Stimulated activated CD4-positive, alpha-beta T cell treated with anti-CD3 and anti-CD28 coated beads, Interleukin-15, amount 100 ng/mL, for 24 hours (primary cell): ENCODE data around the gene PKP4.

Experiments
- DNase-seq: peaks from one replicate; pipeline ENCODE4 v3.0.0-alpha.2; 2020

Gene PKP4

DNA sequence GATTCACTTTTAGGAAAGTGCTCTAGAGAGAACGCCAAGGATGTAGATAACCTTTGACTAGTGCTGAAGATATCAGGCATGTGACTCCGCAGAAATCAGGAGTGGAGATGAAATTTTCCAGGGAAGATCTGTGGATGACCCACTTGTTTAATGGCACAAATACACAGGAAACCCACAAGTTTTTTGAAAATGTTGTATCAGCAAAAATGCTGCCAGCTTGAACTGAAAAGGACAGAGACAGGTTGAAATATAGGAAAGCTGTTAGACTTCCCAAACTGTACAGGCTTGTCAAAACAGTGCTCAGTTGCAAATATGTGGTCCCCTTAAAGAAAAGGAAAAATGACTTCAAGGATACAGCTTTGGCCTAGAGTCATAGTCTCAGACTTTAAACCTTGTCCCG, 96.5 kb downstream of the PKP4 start:
- DNase-seq = no peak

DNA sequence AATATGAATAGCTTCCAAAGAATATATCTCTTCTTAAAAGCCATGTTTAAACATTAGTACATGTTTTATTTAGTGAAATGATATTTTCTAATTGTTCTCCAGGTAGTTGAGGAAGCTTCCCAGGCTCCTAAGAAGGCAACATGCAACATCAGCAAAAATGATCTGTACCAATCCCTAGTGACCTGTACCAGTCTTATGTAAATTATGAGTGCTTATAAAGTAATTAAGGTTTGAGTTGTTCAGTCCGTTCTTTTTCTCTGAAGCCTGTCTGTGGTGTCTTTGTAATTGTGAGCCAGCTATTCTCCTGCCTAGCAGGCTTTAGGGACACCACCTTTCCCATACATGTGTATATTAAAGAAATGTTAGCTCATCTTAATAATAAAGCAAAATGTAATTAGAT, 98.2 kb downstream of the PKP4 start:
- no peak for DNase-seq

DNA sequence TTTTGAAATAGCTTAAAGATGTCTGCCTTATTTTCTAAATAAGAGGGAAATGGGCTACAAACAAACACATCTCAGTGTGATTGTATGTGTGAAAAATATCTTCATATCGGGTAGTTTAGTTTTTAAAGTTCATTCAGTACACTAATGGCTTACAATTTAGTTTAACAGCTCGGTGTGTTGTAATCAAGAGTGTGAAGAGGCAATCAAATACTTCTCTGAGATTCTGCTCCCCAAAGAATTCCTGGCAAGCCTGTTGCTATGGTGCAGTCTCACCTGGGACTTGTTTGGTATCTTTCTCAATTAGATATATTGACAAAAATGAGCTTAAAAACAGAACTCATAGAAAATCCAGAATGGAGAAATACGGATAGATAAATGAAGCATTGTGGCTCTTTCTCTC, 99.4 kb downstream of the PKP4 start:
- no peak for DNase-seq

DNA sequence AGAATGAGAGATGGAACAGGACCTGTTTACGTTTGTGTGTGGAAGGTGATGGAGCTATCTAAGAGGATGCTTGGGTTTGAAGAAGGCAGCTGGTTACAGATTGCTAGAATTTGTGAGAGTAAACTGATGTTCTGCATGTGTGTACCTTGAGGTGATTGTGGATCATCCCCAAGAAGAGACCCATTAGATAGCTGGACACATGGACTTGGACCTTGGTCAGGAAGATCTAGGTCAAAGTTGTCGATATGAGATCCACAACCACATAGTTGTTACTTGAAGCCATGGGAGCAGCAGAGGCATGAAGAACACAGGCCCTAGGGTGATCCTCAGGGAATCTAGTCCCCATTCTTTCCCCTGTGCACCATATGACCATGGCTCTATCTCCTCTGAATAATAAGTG, 101.0 kb downstream of the PKP4 start:
- DNase-seq = no peak

DNA sequence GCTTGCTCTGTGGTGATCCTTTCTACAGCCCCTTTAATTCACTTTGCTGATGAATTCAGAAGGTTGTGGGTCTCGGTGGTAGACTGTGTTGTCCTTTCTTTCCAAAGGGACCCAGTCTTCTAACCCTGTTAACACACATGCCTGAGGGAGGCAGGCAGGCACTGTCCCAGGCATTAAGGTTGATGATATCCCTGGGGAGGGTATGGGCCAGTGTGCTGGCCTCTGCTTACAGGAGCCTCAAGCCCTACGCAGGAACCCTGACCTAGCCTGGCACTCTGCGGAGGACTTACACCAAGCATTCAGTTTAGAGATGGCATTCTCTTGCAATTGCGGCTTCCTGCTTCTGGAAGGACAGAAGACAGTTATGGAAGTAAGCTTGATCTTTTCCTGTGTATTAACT, 102.5 kb downstream of the PKP4 start:
- no peak for DNase-seq

DNA sequence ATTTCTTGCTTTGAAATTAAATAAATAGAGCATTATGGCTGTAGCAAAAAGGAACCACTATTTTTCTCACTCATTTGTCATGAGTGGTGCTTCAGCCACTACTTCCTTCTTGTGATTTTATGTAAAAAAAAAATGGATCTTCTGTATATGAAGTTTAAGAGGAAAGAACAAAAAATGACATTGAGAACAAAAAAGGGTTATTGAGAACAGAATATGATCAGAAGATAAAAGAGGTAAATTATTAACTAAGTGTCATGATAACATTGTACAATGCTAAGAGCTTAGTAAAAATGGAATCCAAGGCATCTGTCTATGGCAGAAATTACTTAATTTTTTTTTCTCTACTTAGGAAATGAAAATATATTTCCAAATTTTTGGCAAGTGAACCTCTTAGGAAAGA, 103.5 kb downstream of the PKP4 start:
- DNase-seq = no peak

DNA sequence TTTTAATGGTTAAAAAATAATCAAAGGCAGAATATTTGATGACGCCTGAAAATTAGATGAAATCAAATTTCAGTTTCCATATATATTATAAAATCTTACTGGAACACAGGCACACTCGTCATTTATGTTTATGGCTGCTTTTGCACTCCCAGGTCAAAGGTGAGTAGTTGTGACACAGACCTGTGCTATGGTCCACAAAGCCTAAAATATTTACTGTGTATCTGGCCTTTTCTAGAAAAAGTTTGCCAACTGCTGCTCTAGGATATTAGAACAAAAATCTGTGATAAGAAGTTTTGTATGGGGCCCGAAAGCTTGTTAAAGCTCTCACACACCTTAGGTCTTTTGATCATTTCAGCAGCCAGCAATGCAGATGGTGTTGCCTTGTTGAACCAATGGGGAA, 104.3 kb downstream of the PKP4 start:
- no peak for DNase-seq

DNA sequence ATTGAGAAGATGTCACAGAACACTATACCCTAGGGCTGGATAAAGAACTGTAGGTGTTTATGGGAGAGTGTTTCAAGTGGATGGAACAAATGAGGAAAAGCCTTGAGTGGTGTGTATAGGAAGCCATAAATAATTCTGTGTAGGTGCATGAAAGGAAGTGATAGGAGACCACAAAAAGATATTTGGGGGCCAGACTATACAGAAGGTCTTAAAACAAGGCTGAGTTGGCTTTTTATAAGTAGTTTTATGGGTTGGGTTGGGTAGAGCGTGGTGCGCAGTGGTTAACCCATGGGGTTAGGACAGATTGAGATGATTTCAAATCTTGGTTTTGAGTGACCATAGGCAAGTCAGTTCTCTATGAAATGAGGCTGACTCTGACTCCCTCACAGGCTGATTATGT, 110.5 kb downstream of the PKP4 start:
- DNase-seq = no peak

DNA sequence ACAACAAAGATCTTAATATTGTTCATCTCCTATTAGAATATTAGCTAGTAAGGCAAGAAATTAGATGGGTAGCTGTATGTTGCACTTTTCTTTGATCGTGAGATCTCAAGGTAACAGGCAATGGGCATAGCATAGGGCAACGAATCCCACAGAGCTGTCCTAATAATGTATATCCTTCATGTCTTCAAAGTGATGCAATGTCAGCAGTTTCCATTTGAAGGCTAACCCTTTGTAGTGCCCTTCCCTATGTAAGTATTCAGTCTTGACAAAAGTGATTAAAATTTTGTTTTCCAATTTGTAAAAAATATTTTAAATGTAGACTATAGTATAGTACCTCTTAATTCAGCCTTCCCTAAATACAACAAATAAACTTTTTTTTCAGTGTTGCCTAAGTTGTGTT, 112.5 kb downstream of the PKP4 start:
- no peak for DNase-seq

DNA sequence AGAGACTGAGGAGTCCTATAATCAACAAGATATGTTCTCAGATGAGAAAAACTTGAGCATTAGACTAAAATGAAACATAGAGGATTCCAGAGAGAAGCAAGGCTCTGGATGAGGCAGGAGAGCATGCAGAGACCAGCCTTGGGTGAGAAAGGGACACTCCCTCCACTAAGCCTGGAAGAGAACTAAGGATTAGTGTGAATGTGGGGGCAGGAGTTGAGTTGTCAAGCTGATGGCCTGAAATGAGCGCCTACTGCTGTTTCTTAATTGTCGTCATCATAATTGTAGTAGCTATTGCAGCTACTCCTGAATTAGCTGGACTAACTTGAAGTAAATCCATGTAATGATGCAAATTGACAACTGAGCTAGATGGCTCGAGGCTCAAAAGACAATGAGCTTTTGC, 114.1 kb downstream of the PKP4 start:
- DNase-seq = no peak

DNA sequence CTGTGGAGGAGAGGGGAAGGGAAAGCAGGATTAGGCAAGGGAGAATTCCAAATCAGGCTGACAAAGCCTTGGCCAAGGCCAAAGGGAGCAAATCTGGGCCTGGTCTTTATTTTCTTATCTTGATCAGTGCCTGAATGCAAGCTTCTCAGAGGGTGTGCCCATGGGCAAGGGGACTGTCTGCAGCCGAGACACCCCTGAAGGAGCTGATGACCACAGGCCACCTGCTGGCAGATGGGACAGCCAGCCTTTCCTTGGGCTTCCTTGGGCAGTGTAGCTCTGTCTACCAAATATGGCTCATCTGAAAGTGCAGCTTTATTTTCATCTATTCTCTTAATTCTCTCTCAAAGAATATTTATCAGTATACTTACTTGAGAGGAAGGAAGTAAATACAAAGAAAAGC, 117.0 kb downstream of the PKP4 start:
- no peak for DNase-seq

DNA sequence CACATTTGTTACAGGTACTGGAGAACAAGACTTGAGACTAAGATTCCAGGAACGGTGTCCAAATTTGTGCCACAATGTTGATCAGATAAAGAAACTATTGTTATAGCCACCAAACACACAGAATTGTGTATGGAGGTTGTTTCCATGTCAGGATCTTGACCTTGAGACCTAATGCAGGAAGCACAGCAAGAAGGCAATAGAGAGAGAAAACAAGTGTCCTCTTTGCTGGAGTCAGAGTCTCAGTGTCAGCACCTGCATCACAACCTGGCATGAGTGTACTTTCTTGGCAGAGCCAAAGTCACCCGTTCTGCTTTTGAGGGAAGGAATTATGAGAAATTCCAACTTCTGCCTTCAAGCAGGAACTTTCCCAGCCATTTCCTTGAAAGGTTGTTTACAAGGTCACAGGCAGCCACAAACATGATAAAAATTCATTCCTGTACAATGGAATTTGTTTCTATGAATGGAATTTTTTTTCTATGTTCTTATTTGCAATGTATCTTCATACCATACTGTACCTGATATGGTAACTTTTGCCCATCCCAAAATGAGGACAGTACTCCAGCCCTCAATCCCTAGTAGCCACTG, 118.4 kb downstream of the PKP4 start:
- no peak for DNase-seq

DNA sequence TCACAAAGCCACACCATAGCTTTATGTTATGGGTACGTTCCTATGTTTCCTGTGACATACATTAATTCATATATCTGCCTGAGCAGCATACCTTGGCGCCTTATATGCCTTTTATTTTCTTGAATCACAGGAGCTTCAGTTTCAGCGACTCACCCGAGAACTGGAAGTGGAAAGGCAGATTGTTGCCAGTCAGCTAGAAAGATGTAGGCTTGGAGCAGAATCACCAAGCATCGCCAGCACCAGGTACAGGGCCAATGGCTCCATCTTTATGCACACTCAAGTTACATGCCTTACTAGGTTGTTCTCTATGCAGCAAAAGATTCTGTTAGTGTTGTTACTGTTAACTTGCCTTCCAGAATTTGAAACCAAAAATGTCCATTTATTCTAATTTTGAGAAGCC, 120.4 kb downstream of the PKP4 start:
- DNase-seq = no peak

DNA sequence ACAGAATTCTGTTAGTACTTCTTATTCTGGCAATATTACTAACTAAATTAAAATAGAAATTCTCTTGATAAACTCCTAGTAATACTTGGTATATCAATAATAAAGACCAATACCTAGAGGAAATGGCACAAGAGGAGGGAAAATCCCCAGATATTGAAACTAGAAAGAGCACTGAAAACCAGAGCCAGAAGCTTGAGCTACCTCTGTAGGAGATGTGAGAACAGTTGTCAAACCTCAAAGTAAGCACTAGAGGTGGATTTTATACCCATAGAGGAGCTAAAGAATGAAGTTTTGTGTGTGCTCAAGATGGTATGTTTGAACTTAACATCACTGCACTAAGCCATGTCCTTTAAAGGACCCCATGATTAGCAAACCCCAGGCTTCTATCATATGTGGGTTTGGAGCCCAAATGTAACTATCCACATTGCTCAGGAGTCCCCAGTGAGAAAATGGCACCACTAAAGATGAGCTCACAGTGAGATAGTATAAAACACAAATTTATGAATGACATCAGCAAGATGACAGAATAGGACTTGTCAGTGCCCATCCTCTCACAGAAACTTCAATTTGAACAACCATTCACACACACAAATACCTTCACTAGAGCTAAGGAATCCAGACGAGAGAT, 122.1 kb downstream of the PKP4 start:
- DNase-seq = no peak

DNA sequence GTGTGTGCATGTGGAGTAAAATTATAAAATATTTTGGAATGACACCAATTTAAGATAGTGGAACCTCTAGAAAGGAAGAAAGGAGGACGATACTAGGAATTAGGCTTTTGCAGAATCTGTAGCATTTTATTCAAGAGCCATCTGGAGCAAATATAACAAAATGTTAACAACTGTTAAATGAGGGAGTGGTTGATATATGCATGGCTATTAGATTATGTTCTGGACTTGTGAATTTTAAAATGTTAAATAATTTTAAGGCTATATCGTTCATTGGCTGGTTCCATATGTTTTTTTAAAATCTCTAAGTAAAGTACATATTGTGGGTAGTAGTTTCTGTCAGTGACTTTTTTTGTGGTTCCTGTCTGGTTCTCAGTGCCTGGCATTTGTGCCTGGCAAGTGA, 123.2 kb downstream of the PKP4 start:
- no peak for DNase-seq

DNA sequence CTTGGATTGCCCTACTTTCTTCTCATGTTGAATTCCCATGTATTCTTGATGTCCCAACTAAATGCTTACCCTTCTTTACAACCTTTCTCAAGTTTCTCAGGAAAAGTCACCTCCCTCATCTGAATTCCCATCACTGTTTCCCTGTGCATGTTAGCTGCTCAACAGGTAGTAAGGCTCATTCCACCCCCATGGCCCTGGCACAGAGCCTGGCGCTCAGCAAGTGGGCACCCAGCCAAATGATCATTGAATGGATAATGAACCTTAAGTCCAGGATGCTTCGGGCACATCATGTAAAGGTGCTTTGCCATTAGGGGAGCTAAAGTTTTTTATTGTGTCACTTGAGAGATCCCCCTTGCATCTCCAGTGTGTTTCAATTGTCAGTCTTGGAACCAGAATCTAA, 124.0 kb downstream of the PKP4 start:
- DNase-seq = no peak

DNA sequence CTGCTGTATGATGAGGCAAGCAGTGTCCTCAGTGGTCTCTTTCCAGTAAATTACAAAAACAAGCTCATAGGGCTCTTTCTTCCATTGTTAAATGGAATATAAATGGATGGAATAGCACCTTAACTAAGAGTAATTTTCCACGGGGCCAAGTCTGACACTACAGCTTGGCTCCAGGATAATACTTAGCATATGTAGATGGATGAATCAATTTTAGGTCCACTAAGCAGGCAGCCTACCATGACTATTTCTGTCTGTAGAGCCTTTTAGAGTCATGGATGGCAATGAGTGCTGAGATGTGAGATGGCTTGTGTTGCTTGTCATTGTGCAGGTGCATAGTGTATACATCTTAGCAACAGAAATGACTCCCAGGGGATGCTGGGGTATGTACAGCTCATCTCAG, 125.9 kb downstream of the PKP4 start:
- DNase-seq = no peak

DNA sequence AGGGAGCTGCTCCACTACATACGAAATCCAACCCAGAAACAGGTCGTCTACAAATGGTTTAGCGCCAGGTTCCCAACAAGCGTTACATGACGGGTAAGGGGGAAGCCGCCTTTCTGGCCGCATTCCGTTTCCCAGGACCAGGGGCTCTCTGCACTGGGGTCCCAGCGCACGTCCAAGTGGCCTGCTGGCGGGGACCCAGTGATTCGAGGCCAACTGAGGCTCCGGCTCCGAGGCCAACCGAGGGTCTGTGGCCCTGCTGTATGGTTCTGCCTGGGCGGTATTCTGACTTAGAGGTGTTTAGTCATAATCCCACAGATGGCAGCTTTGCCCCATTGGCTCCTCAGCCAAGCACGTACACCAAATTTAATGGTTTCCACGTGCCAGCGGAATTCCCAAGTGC, 127.2 kb downstream of the PKP4 start:
- no peak for DNase-seq

DNA sequence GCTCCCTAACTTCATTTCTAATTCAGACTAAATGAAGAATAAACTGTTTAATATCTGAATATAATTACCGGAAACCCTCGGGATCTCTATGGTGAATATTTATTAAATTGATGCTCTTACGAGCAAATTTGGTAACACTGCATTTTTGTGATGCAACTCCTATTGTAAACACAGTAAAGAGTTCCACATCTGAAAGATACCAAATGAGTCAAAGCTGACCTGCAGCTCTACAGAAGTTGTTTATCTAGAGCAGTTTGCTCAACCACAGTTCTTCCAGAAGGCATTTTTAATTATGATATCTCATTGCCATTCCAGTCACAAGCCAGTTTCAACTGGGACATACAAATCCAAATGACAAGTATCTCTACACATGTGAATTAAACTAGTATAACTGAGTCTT, 129.7 kb downstream of the PKP4 start:
- no peak for DNase-seq

DNA sequence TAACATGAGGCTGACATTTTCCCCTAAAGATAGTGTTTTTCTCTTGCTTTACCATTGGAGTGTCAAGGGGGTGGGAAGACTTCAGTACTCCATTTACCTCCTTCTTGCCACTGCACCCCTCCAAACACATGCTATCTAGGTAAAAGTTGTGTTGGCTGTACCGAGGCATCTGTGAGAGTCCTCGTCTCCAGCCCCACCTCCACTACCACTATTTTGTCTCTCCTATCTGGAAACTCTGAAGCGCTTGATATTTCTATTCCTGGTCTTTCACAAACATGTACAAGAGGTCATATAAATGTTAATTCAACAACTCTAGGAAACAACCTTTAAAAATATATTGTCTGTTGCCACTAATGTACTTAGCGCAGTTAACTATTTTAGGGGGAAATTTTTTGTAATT, 132.6 kb downstream of the PKP4 start:
- DNase-seq = no peak

DNA sequence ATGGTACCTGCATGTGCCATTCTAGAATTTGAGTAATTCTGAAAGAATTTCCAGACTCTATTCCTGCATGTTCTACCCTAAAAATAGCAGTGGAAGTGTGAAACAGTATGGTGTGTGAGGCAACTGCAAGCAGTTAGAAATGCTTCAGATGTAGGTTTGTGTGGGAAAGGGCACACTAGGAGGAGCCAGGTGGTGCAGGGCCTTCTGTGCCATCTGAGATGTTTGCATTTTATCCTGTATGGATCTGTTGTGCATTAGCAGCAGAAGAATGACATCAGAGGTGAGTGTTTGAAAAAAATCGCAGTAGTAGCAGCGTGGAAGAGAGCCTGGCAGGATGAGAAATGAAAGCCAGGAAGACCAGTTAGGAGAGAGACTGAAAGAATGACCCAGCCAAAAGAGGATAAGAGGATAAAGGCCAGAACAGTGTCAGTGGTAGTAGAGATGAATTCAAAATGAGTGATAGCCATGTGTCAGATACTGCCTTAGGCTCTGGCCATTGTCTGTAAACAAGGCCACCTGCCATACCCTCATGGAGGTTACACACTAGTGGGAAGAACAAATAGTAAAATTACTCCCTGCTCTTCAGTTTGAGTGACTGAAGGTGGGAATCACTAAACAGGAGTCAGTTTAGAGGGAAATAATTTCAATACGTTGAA, 142.2 kb downstream of the PKP4 start:
- no peak for DNase-seq

DNA sequence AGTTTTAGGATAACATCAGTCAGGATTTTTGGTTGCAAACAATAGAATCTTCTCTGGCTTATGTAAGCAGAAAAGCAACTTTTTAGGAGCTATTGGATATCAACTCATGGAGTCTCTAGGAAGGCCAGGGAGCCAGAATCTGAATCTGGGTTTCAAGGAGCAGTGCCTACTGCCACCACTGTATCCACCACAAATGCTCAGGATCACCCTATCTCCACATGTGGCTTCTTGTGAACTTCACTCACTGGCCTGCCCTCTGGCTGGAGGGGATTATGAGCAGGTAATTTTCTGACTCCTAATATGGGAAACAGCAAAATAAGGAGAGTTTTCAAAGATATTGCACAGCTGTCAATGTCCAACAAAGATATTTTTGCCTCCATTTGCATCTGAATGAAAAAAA, 142.9 kb downstream of the PKP4 start:
- DNase-seq = no peak

DNA sequence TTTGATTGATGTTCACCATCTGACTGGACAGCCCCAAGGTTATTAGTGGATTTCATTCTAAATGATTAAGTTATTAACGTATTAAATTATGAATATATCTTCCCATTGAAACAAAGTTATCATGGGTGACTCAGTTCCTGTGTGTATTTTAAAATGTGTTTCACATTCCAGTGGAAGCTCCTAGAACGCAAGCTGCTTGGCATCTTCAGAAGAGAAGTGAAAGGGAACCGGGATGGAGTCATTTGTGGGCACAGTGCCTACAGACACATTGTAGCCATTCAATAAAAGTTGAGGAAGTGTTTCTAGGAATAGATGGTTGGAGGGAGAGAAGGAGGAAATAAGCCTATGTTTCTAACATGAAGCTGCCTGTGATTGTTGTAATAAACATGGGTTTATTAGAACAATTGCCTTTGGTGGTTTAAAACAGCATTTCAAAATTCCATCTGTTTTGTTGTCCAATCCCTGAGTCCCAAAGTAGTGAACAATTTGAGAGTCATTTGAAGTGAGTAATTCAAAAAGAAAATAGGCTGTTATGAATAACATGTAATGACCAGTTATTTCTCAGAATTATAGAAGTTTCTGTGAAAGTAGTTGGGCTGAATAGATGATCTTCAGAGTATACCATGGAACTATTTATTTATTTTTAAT, 143.5 kb downstream of the PKP4 start:
- DNase-seq = no peak

DNA sequence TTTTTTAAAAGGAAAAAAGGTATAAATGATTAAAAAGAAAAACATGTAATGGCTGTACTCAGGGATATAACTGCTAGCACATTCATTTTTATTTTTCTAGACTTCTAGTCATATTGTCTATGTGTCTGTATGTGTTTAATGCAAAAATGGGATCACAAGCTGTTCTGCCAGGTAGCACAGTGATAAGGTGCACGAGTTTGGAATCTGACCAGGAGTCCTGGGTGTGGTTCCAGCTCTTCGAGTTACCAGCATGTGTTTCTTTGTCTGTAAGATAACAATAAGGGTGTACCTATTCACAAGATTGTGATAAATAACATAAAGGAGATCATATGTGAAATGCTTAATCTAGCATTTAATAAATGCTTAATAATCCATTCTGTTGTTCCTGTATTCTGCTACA, 145.3 kb downstream of the PKP4 start:
- no peak for DNase-seq

DNA sequence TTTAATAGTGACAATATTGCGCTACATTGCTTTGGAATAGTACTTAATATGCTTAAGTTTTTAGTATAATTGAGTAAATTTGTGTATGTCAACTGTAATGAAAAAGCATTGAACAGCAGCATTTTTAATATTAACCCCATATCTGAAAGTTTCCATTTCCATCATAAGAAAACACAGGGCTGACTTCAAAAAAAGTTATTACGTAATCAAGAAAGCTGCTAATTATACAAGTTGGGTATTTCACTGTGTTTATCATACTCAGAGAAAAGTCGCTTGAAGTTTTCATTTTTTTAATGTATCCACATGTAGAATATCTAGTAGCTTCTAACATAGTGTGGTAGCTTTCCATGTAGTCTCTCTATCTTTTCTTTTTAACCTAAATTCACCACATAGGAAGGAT, 146.5 kb downstream of the PKP4 start:
- DNase-seq = no peak
